ENCODE data around the gene ZFYVE28.

GRCh38 chr4:2248821-2249261 lies 169.6 kb downstream of the ZFYVE28 start:
- TF ChIP-seq SP1 (IDR thresholded peaks at IDR 0.05) (no peak), NFRKB (IDR thresholded peaks at IDR 0.05) (no peak), LEF1 (IDR thresholded peaks at IDR 0.05; ENCODE audit: borderline replicate concordance) (no peak), FOXA1 (IDR thresholded peaks at IDR 0.05) (no peak), SUZ12 (IDR thresholded peaks at IDR 0.05) (no peak), FOXK2 (IDR thresholded peaks at IDR 0.05) (no peak), BHLHE40 (IDR thresholded peaks at IDR 0.05; ENCODE audit: borderline replicate concordance) (no peak), TARDBP (IDR thresholded peaks at IDR 0.05) (no peak), FOXM1 (IDR thresholded peaks at IDR 0.05; ENCODE audit: borderline replicate concordance) (no peak), L3MBTL2 (conservative IDR thresholded peaks at IDR 0.05) (no peak), ELF4 (IDR thresholded peaks at IDR 0.05) (no peak)

Measured in HEK293T (cell line).